ENCODE data around the gene MTCL1.

- TF ChIP-seq POLR2AphosphoS5 (IDR thresholded peaks at IDR 0.05; ENCODE audit: low read depth, low read length) = no peak
- no peak for TF ChIP-seq SIN3A (IDR thresholded peaks at IDR 0.05; ENCODE audit: borderline replicate concordance, insufficient read depth, low read length)
- no peak for TF ChIP-seq TAF1 (IDR thresholded peaks at IDR 0.05; ENCODE audit: borderline replicate concordance, insufficient read depth, low read length)
- no peak for TF ChIP-seq REST (IDR thresholded peaks at IDR 0.05; ENCODE audit: insufficient read depth in 1 of 2, low read depth in 2 of 2, low read length in 2 of 2)
- no peak for TF ChIP-seq FOXP2 (optimal IDR thresholded peaks at IDR 0.05; ENCODE audit: borderline replicate concordance, extremely low read depth, extremely low read length, insufficient read depth)
These were observed 162.9 kb downstream of the MTCL1 start for GRCh38 chr18:8868276-8868675.

Data from PFSK-1 (cell line).